Stimulated activated CD8-positive, alpha-beta memory T cell treated with anti-CD3 and anti-CD28 coated beads, Interleukin-4, amount 100 ng/mL, for 4 hours (primary cell): ENCODE measurements around the gene TMEM184A.

ENCODE experiments used
- DNase-seq, 2 donors: peaks; one replicate each; pipeline ENCODE4 v3.0.0-alpha.2; 2020; ENCODE audit warnings: low read depth in 2 of 2, low spot score in 1 of 2

TMEM184A gene

GRCh38 chr7:1569016-1569415, 13.0 kb upstream of the TMEM184A start:
- no peak for DNase-seq

GRCh38 chr7:1567896-1568510, 12.0 kb upstream of the TMEM184A start:
- no peak for DNase-seq

- DNase-seq, result no peak
Observed at GRCh38 chr7:1567049-1567771, 11.2 kb upstream of the TMEM184A start.

GRCh38 chr7:1566687-1567048, 10.7 kb upstream of the TMEM184A start:
- no peak for DNase-seq

- no peak for DNase-seq
Observed at GRCh38 chr7:1564603-1565022, 8.6 kb upstream of the TMEM184A start.

- no peak for DNase-seq
Observed at GRCh38 chr7:1563981-1564602, 8.1 kb upstream of the TMEM184A start.

GRCh38 chr7:1562597-1563051, 6.6 kb upstream of the TMEM184A start:
- no peak for DNase-seq

GRCh38 chr7:1562116-1562515, 6.1 kb upstream of the TMEM184A start:
- DNase-seq, result no peak

- DNase-seq, result no peak
Observed at GRCh38 chr7:1561036-1561940, 5.3 kb upstream of the TMEM184A start.

- DNase-seq, result no peak
Observed at GRCh38 chr7:1560620-1561031, 4.6 kb upstream of the TMEM184A start.

- no peak for DNase-seq
Observed at GRCh38 chr7:1559626-1560590, 3.9 kb upstream of the TMEM184A start.

- no peak for DNase-seq
Observed at GRCh38 chr7:1558841-1559625, 3.0 kb upstream of the TMEM184A start.

GRCh38 chr7:1558181-1558811, 2.3 kb upstream of the TMEM184A start:
- DNase-seq, result no peak

GRCh38 chr7:1557771-1558170, 1.8 kb upstream of the TMEM184A start:
- DNase-seq, result no peak

GRCh38 chr7:1557006-1557405, 1.0 kb upstream of the TMEM184A start:
- DNase-seq, result no peak

GRCh38 chr7:1555046-1555812, 776 bp downstream of the TMEM184A start:
- no peak for DNase-seq

GRCh38 chr7:1554333-1555045, 1.5 kb downstream of the TMEM184A start:
- no peak for DNase-seq
